HG02588 (cell line): Measurements from ENCODE around the gene ANO1.

ENCODE experiments used
- ATAC-seq: cut with Tn5 transposase; IDR thresholded peaks from one replicate; pipeline ENCODE4 v1.9.1; 2021; ENCODE audit warnings: mild to moderate bottlenecking, moderate library complexity; ENCODE audit not compliant: unreplicated experiment

The ANO1 gene

DNA sequence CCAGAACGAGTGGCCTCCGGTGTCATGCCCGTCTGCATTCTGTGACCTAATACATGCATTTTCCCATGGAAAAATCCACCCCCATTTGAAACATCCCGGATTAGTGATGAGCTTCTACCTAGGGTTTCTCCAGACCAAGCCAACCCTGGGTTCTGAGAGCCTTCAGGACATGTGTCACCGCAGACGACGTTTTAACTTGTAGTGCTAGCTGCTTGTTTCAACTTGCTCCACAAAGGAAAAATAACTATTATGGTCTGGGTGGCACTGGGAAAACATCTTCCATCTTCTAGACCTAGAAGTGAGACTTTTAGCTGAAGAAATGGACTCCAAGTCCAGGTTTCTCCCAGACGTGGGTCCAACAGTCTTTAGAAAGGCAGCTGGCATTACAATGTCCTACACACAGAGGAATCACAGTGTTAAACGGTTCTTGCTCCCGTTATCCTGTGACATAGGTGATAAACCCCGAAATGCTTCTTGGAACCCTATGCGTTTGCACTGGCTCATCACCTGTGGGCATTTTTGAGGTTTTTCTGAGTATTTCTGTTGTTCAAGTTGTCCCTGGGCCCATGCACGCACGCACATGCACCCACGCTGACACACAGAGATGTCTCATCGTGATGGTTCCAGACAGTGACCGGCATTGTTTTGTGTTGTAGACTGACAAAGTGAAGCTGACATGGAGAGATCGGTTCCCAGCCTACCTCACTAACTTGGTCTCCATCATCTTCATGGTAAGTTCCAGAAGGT lies 78.3 kb downstream of the ANO1 start:
- ATAC-seq = no peak

- ATAC-seq = no peak
These were observed 80.1 kb downstream of the ANO1 start for GRCh38 chr11:70158201-70158600.

DNA sequence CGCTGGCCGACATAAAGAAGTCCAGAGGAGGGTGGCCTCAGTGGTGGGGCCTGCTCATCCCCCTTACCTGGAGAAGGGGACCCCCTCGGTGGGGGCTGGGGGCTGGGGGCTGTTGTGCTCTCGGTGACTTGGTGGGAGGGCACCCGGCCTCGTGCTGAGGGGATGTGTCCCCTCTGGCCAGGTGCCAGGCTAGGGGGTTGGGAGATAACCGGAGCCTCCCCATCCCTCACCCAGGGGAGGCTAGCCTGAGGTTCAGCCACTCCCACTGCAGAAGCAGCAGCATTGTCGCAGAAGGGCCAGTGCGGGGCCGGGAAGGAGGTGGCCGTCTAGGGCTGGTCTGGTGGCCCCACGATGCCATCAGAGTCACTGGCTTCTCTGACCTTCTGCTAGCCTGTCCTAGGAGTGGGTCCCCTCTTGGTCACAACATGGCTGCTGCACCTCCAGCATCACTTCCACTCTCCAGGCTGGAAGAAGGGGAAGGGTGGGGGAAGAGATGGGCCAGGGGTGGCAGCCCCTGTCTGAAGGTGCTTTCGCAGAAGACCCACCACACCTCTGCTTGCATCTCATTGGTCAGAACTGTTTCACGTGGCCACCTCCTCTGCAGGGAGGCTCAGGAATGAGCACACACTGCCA lies 80.8 kb downstream of the ANO1 start:
- ATAC-seq = no peak

GRCh38 chr11:70159627-70160570 lies 81.8 kb downstream of the ANO1 start:
- ATAC-seq = no peak

GRCh38 chr11:70161043-70161625 lies 83.0 kb downstream of the ANO1 start:
- ATAC-seq = no peak

DNA sequence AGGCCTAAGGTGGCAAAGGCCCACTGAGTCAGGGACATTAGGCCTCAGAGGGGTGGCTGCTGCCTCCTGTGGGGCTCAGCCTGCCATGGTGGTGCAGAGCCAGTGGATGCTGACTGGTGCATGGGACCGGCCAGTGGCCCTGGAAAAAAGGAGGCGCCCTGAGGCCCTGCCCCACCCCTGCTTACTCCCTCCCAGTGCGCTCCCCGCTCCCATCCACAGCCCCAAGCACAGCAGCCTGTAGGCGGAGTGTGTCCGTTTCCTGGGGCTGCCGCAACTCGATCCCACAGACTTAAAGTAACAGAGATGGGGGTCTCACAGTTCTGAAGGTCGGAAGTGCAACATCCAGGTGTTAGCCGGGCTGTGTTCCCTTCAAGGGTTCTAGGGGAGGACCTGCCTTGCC lies 86.6 kb downstream of the ANO1 start:
- no peak for ATAC-seq

- ATAC-seq = no peak
These were observed 89.0 kb downstream of the ANO1 start for GRCh38 chr11:70167120-70167519.

DNA sequence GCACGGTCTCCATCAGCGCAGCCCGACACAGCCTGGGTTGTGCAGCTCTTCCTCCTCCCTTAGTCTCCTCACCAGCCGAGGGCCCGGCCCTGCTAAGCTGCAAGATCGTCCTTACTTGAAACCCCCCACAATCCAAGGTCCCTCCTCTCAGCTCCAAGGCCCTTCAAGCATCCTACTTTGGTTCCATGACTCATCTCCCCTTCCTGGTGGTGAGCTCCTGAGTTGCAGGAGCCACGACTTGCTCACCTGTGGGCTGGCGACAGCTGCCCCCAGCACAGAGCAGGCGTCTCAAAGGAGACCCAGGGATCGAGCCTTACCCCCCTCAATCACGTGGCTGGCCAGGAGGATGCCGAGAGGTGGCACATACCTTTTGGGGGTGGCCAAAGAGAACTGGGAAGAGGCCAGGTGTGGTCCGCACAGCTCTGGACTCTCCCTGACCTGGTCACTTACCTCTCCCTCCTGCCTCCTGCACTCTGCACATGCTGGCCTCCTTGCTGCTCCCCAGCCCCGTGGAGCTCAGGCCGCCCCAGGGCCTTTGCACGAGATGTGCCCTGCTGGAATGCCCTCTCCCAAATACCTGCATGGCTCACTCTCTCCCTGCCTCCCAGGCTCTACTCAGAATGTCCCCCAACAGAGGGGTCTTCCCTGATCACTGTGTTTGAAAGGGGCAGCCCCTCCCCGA lies 89.7 kb downstream of the ANO1 start:
- no peak for ATAC-seq

DNA sequence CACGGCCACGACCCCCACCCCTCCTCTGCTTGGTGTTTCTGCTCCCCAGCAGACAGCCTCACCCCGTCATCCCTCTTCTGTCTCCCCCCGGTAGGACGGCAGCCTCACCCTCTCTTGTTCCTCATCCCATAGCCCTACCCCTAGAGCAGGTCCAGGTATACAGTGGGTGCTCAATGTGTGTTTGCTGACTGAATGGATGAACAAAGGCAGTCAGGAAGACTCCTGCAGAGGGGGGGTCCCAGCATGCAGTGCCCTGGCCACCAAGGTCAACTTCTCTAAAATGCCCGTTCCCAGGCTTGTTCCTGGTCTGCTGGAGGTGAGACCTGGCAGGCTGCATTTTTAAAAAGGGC lies 90.3 kb downstream of the ANO1 start:
- ATAC-seq = no peak

DNA sequence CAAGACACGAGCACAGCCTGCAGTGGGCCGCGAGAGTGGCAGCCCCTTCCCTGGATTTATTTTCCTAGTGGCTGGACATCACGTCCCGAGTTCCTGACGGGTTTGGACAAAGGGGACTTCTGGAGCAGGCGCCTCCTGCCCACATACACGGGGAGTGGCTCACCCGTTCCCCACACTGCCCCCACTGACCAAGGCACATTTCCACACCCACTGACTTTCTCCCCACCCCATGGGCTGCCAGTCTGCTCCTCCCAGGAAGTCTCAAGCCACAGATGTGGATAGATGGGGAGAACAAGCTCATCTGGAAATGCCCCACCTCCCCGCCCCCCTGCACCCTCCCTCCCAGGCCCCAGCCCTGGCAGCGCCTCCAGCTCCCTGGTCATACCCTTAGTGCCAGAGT lies 91.0 kb downstream of the ANO1 start:
- no peak for ATAC-seq

GRCh38 chr11:70169632-70170031 lies 91.5 kb downstream of the ANO1 start:
- ATAC-seq = no peak

DNA sequence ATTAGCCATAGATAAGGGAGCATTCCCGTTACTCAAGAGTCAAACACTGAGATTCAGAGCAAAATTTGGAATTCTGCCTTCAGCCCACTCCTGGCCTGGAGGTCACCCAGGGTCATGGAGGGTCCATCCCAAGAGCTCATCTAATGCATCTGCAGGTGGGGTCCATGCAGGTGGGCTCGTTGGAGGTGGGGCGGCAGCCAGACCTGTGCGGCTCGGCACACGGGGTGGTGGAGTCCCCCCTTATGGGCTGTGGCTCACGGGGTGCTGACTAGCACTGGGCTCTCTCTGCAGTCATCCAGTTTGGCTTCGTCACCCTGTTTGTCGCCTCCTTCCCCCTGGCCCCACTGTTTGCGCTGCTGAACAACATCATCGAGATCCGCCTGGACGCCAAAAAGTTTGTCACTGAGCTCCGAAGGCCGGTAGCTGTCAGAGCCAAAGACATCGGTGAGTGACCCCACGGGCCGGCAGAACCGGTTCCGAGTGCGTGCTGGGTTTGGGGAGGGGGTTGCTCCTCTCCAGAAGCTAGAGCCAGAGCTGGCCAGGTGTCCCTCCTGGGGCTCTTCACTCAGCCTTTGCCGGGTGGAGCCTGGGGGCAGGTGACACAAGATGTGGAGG lies 92.6 kb downstream of the ANO1 start:
- no peak for ATAC-seq

GRCh38 chr11:70173018-70173417 lies 94.9 kb downstream of the ANO1 start:
- ATAC-seq = no peak

DNA sequence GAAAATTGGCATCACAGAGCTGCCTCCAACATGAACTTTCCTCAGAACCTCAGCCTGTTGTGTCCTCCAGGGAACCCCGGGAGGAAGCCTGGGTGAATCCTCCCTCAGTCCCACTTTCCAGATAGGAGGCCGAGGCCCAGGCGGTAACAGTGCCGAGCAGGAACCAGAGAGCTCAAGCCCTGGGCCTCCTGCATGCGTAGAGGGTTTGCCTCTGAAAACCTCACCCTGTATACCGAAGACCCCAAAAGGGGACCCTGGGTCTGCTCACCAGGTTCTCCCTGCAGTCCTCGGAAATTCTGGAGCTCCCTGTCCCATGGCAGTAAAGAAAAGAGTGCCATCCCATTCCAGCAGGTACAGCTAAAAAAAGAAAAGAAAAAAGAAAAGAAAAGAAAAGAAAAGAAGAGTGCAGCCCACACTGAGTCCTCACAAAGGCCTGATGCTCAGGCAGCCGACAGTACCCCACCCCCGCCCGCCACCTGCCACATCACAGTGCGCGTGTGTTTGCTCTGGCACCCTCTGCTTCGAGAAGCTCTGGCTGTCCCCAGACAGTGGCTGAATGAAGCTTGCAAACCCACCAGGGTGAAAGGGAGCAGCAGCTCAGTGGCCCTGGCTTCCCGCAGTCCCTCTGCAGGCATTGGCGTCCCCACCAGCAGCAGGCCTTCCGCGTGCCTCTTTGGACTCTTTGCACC lies 96.6 kb downstream of the ANO1 start:
- ATAC-seq = no peak

GRCh38 chr11:70175236-70175698 lies 97.2 kb downstream of the ANO1 start:
- no peak for ATAC-seq

DNA sequence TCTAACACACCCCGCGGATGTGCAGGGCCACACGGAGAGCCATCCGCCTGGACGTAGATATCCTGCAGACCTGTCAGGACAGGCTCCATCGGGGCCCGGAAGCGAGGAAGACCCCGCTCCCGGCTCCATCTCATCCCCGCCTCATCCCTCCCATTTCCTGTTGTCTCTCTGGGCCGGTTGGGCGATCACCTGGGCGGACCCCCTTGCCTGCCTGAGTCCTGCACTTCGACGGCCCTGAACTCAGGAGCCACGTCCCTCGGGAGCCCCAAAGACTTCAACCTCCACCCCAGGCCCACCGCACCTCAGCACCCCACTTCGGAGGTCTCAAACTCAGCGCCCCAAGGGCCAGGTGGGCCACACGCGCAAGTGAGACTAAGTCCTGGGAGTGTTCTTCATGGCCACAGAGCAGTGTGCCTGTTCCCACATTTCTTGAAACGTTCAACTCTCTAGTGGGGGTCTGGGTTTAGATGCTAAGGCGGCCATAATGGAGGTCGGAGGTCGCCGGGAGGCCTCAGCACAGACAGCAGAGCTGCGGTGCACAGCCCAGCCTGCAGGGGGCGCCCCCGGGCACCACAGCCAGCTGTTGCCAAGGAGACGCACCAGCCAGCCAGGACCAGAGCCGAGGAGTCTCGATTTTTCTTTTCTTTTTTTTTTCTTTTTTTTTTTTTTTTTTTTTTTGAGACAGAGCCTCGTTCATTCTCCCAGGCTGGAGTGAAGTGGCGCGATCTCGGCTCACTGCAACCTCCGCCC lies 99.0 kb downstream of the ANO1 start:
- no peak for ATAC-seq

- ATAC-seq = no peak
These were observed 102.8 kb downstream of the ANO1 start for GRCh38 chr11:70180906-70181305.

GRCh38 chr11:70182266-70182665 lies 104.1 kb downstream of the ANO1 start:
- no peak for ATAC-seq

DNA sequence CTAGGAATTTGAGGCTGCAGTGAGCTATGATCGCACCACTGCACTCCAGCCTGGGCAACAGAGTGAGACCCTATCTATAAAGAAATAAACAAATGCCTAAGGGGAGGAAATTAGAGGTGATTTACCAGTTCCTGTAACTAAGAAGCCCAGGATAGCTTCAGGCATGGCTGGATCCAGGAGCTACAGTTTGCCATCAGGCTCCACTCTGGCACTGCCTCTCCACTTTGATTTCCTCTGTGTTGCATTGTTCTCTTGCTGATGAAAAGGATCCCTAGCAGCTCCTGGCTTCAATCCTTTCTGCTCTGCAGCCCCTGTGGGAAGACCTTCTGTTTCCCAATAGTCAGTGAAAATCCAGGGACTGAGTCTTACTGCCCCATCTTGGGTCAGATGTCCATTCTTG lies 104.9 kb downstream of the ANO1 start:
- ATAC-seq = no peak
